ENCODE measurements around the gene WRAP73.

DNA sequence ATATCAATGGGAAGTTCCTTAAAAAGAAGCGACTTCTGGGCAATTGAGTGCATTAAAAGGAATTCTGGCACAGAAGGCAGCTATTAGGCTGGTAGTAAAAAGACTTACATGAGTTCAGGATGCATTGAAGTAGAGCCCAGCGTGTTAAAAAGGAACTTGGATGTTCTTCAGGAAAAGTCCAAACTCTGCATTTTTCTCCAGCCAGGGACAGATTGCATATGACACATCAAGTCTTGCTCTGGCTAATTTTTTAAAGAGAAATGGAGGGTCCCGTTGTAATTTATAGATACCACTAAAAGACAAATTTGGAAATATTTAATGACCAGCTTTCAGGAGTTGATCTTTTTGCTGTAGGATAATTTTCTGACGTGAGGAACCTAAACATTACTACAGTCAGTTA, 23.9 kb downstream of the WRAP73 start:
- no peak for TF ChIP-seq EZH2 (IDR thresholded peaks at IDR 0.05; ENCODE audit: insufficient read depth, poor library complexity, severe bottlenecking)
- TF ChIP-seq EZH2phosphoT487 (IDR thresholded peaks at IDR 0.05; ENCODE audit: insufficient read depth, low read depth), result no peak

Data from GM23248 (cell line).